Measurements from ENCODE around the gene WDR33. TPM values are rescaled to one million over a fixed set of nuclear protein-coding genes. Genes with fewer than 3 reads are reported as not detected.

Gene WDR33
- total RNA-seq = 10 to 100 TPM; 64.3 to 68.3 TPM

GRCh38 chr2:127810619-127811396, at the start of gene WDR33:
WDR33 (minus strand) TSS chr2:127811171; CDS start chr2:127770981, 40,190 bp downstream.
- Mint-ChIP-seq H3K27ac (peak within 1 kb of the TSS; percentile 99), H3K4me1 (ENCODE audit: low read depth) (peaks cover 45% of the 10 kb centered on the region), H3K36me3 (ENCODE audit: low read depth) (peaks cover 23% of the 10 kb centered on the region), H3K4me3 (peak within 1 kb of the TSS; percentile 91), H3K9me3 (ENCODE audit: insufficient read depth) (no peaks in the 10 kb centered on the region), H3K27me3 (ENCODE audit: low read depth) (peaks cover 2% of the 10 kb centered on the region)
- ATAC-seq = peak; percentile 98
- DNase-seq = peak; percentile 97
- CTCF ChIA-PET = interaction anchor here (1.0 to 1.8 kb wide), 5 partner anchors 18 to 220 kb away, joined by 3 to 8 read pairs (median 6); no protein-coding TSS in a partner anchor
- POLR2A ChIA-PET = interaction anchor here (0.7 to 2.6 kb wide), 14 partner anchors 10 to 109 kb away, joined by 3 to 21 read pairs (median 4); partner anchors contain the start of gene SFT2D3

- H3K9me3 Mint-ChIP-seq (ENCODE audit: insufficient read depth) = no peaks in the 10 kb centered on the region
- DNase-seq = no peak
- CTCF ChIA-PET = interaction anchor here (1.0 kb wide), 1 partner anchor 27 kb away, joined by 3 read pairs; no protein-coding TSS in a partner anchor
- no peak overlapping the region for H3K4me3 Mint-ChIP-seq
- peaks cover 33% of the 10 kb centered on the region for H3K36me3 Mint-ChIP-seq (ENCODE audit: low read depth)
- no peaks in the 10 kb centered on the region for H3K27me3 Mint-ChIP-seq (ENCODE audit: low read depth)
- peaks cover 31% of the 10 kb centered on the region for H3K4me1 Mint-ChIP-seq (ENCODE audit: low read depth)
- ATAC-seq = no peak
- H3K27ac Mint-ChIP-seq = no peak overlapping the region
- POLR2A ChIA-PET = interaction anchor here (1.1 kb wide), 1 partner anchor 49 kb away, joined by 4 read pairs; the partner anchor contains the start of gene WDR33
Measured at GRCh38 chr2:127860130-127860529, 49.2 kb upstream of the WDR33 start.

GRCh38 chr2:127859712-127860085, 48.7 kb upstream of the WDR33 start:
- H3K27me3 Mint-ChIP-seq (ENCODE audit: low read depth) = no peaks in the 10 kb centered on the region
- ChIA-PET POLR2A (interaction anchor here (1.1 kb wide), 1 partner anchor 49 kb away, joined by 4 read pairs; the partner anchor contains the start of gene WDR33), CTCF (interaction anchor here (1.0 kb wide), 1 partner anchor 28 kb away, joined by 3 read pairs; no protein-coding TSS in a partner anchor)
- peak; percentile 68 for DNase-seq
- peaks cover 29% of the 10 kb centered on the region for H3K36me3 Mint-ChIP-seq (ENCODE audit: low read depth)
- peak overlapping the region; percentile 36 for H3K4me3 Mint-ChIP-seq
- peaks cover 33% of the 10 kb centered on the region for H3K4me1 Mint-ChIP-seq (ENCODE audit: low read depth)
- H3K9me3 Mint-ChIP-seq (ENCODE audit: insufficient read depth) = no peaks in the 10 kb centered on the region
- H3K27ac Mint-ChIP-seq = no peak overlapping the region
- peak; percentile 9 for ATAC-seq

GRCh38 chr2:127857265-127857808, 46.4 kb upstream of the WDR33 start:
- Mint-ChIP-seq H3K27me3 (ENCODE audit: low read depth) (no peaks in the 10 kb centered on the region), H3K36me3 (ENCODE audit: low read depth) (peaks cover 25% of the 10 kb centered on the region), H3K4me1 (ENCODE audit: low read depth) (peaks cover 52% of the 10 kb centered on the region), H3K4me3 (peak overlapping the region; percentile 87), H3K27ac (peak overlapping the region; percentile 82), H3K9me3 (ENCODE audit: insufficient read depth) (no peaks in the 10 kb centered on the region)
- ChIA-PET CTCF (interaction anchor here (1.0 to 1.6 kb wide), 5 partner anchors 15 to 303 kb away, joined by 3 to 6 read pairs (median 3); partner anchors contain the start of gene WDR33), POLR2A (interaction anchor here (1.0 to 1.9 kb wide), 6 partner anchors 13 to 234 kb away, joined by 3 to 8 read pairs (median 5); partner anchors contain the start of genes UGGT1 and WDR33)
- DNase-seq = peak; percentile 48
- ATAC-seq = peak; percentile 35

DNA sequence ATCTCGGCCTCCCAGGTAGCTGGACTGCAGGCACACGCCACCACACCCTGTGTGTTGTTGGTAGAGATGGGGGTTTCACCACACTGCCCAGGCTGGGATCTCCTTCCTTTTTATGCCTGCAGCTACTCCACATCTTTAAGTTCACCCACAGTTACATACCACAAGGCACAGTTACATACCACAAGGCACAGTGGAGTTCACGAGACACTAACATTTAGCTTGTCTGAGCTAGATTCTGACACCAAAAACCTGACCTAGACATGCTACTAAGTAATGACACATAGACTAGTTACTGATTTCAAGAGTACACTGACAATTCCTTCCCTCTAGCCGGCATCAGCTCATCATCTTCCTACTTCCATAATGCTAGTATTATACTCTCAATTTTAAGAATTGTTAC, 42.7 kb upstream of the WDR33 start:
- no peak overlapping the region for H3K4me3 Mint-ChIP-seq
- no peak for ATAC-seq
- peaks cover 50% of the 10 kb centered on the region for H3K4me1 Mint-ChIP-seq (ENCODE audit: low read depth)

GRCh38 chr2:127852388-127852787, 41.4 kb upstream of the WDR33 start:
- no peaks in the 10 kb centered on the region for H3K9me3 Mint-ChIP-seq (ENCODE audit: insufficient read depth)
- ChIA-PET POLR2A (no interaction called here), CTCF (interaction anchor here (1.3 kb wide), 1 partner anchor 11 kb away, joined by 3 read pairs; no protein-coding TSS in a partner anchor)
- ATAC-seq (no peak), DNase-seq (no peak)
- H3K36me3 Mint-ChIP-seq (ENCODE audit: low read depth) = peaks cover 60% of the 10 kb centered on the region
- no peaks in the 10 kb centered on the region for H3K27me3 Mint-ChIP-seq (ENCODE audit: low read depth)
- H3K4me3 Mint-ChIP-seq = no peak overlapping the region
- H3K4me1 Mint-ChIP-seq (ENCODE audit: low read depth) = peaks cover 44% of the 10 kb centered on the region
- no peak overlapping the region for H3K27ac Mint-ChIP-seq

More for the DNA sequence above, 42.7 kb upstream of the WDR33 start:
- Mint-ChIP-seq H3K36me3 (ENCODE audit: low read depth) (peaks cover 52% of the 10 kb centered on the region), H3K27ac (peak overlapping the region; percentile 9), H3K27me3 (ENCODE audit: low read depth) (no peaks in the 10 kb centered on the region), H3K9me3 (ENCODE audit: insufficient read depth) (no peaks in the 10 kb centered on the region)
- CTCF ChIA-PET = no interaction called here
- no peak for DNase-seq
- POLR2A ChIA-PET = no interaction called here

DNA sequence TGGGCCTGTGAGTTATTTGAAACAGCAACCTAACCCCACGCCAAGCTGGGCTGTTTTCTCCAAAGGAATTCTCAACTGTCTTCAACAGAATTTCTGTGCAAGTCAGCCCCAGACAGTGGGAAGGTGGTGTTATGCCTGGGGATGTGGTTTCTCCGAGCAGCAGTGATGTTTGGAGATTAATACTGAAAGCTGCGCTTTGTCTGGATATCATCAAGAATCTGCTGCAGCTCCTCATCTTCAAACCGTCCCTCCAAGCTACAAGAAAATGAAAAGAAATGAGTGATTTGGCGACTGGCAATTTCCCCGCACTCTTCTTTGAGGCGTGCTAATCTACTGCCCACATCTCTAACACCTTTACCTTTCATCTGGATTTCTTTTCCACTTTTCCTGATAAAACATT, 37.0 kb upstream of the WDR33 start:
- H3K9me3 Mint-ChIP-seq (ENCODE audit: insufficient read depth) = no peaks in the 10 kb centered on the region

GRCh38 chr2:127844973-127845372, 34.0 kb upstream of the WDR33 start:
- ATAC-seq (no peak), DNase-seq (no peak)
- ChIA-PET CTCF (no interaction called here), POLR2A (interaction anchor here (1.4 kb wide), 1 partner anchor 12 kb away, joined by 8 read pairs; the partner anchor contains the start of gene POLR2D)
- Mint-ChIP-seq H3K4me1 (ENCODE audit: low read depth) (peaks cover 10% of the 10 kb centered on the region), H3K27ac (no peak overlapping the region), H3K27me3 (ENCODE audit: low read depth) (no peaks in the 10 kb centered on the region), H3K4me3 (no peak overlapping the region), H3K9me3 (ENCODE audit: insufficient read depth) (no peaks in the 10 kb centered on the region), H3K36me3 (ENCODE audit: low read depth) (peaks cover 51% of the 10 kb centered on the region)

More for the DNA sequence above, 37.0 kb upstream of the WDR33 start:
- DNase-seq = no peak
- ATAC-seq = no peak
- Mint-ChIP-seq H3K4me1 (ENCODE audit: low read depth) (peaks cover 12% of the 10 kb centered on the region), H3K27ac (no peak overlapping the region), H3K4me3 (no peak overlapping the region), H3K27me3 (ENCODE audit: low read depth) (no peaks in the 10 kb centered on the region), H3K36me3 (ENCODE audit: low read depth) (peaks cover 72% of the 10 kb centered on the region)
- CTCF ChIA-PET = no interaction called here
- POLR2A ChIA-PET = no interaction called here

DNA sequence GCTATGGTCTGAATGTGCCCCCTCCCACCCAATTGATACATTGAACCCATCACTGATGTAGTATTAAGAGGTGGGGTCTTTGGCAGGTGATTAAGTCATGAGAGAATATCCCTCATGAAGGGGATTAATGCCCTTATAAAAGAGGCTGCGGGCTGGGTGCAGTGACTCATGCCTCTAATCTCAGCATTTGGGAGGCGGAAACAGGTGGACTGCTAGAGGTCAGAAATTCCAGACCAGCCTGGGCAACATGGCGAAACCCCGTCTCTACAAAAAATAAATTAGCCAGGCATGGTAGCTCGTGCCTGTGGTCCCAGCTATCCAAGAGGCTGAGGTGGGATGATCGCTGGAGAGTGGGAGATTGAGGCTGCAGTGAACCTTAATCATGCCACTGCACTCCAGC, 32.7 kb upstream of the WDR33 start:
- POLR2A ChIA-PET = interaction anchor here (1.4 kb wide), 1 partner anchor 14 kb away, joined by 8 read pairs; the partner anchor contains the start of gene POLR2D
- CTCF ChIA-PET = no interaction called here

GRCh38 chr2:127841466-127842178, 30.7 kb upstream of the WDR33 start:
- Mint-ChIP-seq H3K27ac (no peak overlapping the region), H3K27me3 (ENCODE audit: low read depth) (no peaks in the 10 kb centered on the region), H3K4me3 (no peak overlapping the region), H3K4me1 (ENCODE audit: low read depth) (peaks cover 3% of the 10 kb centered on the region), H3K36me3 (ENCODE audit: low read depth) (peaks cover 21% of the 10 kb centered on the region), H3K9me3 (ENCODE audit: insufficient read depth) (no peaks in the 10 kb centered on the region)
- ChIA-PET POLR2A (no interaction called here), CTCF (interaction anchor here (1.1 kb wide), 1 partner anchor 16 kb away, joined by 4 read pairs; the partner anchor contains the start of gene POLR2D)
- ATAC-seq (no peak), DNase-seq (no peak)

More for the DNA sequence above, 32.7 kb upstream of the WDR33 start:
- Mint-ChIP-seq H3K4me1 (ENCODE audit: low read depth) (peaks cover 3% of the 10 kb centered on the region), H3K36me3 (ENCODE audit: low read depth) (peaks cover 40% of the 10 kb centered on the region), H3K27me3 (ENCODE audit: low read depth) (no peaks in the 10 kb centered on the region), H3K9me3 (ENCODE audit: insufficient read depth) (no peaks in the 10 kb centered on the region), H3K27ac (no peak overlapping the region), H3K4me3 (no peak overlapping the region)
- DNase-seq (no peak), ATAC-seq (no peak)

- ChIA-PET CTCF (no interaction called here), POLR2A (no interaction called here)
- no peaks in the 10 kb centered on the region for H3K27me3 Mint-ChIP-seq (ENCODE audit: low read depth)
- no peak for DNase-seq
- H3K4me1 Mint-ChIP-seq (ENCODE audit: low read depth) = peaks cover 3% of the 10 kb centered on the region
- H3K4me3 Mint-ChIP-seq = no peak overlapping the region
- peaks cover 16% of the 10 kb centered on the region for H3K36me3 Mint-ChIP-seq (ENCODE audit: low read depth)
- no peak for ATAC-seq
- H3K9me3 Mint-ChIP-seq (ENCODE audit: insufficient read depth) = no peaks in the 10 kb centered on the region
- no peak overlapping the region for H3K27ac Mint-ChIP-seq
Measured at GRCh38 chr2:127840893-127841292, 29.9 kb upstream of the WDR33 start.
